Sigmoid colon (tissue), 4 donors: Measurements from ENCODE around the gene CHCHD1.

Experiments
- EP300 ChIP-seq, 4 donors: sonication (generic); formaldehyde crosslinking; IDR thresholded peaks; one replicate each; pipeline ENCODE4 v1.6.1; 2017; ENCODE audit warnings: antibody characterized with exemption in 4 of 4
- POLR2A ChIP-seq, 2 donors: fragments of 450-650 bp; IDR thresholded peaks; one replicate each; pipeline ENCODE4 v1.6.1; 2016; ENCODE audit warnings: antibody characterized with exemption in 2 of 2, mild to moderate bottlenecking in 2 of 2, moderate library complexity in 2 of 2
- POLR2AphosphoS5 ChIP-seq, 4 donors: sonication (generic); formaldehyde crosslinking; IDR thresholded peaks; one replicate each; pipeline ENCODE4 v1.6.1; 2017; ENCODE audit warnings: antibody characterized with exemption in 4 of 4
- TF ChIP-seq, protein P1 (sequence below), 4 experiments: fragments of 450-650 bp in 3 of 4; fragments of 200-600 bp in 1 of 4; IDR thresholded peaks; one replicate each; pipeline ENCODE4 v1.5.1; 2016 to 2019; ENCODE audit warnings: antibody characterized with exemption in 4 of 4, mild to moderate bottlenecking in 3 of 4, moderate library complexity in 2 of 4

DNA sequence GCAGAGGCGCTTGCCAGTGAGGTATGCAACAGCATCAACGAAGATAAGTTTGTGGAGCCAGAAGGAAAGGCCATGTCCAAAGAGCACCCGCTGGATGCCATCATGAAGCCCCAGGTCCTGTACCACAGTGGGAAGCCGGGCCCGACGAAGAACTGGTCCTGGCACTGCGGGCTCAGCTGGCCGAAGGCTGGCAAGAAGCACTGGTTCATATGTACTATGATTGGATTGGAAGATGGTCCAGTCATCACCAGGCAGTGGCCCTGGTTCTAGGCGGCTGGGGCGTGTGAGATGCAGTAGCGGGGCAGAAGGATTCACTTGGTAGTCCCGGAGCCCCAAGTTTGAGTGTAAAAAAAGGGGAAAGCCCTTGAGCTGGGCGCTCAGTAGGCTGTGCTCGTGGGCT is 25.6 kb downstream of the CHCHD1 start:
- TF ChIP-seq POLR2AphosphoS5 (IDR thresholded peaks at IDR 0.05), result no peak
- TF ChIP-seq EP300 (IDR thresholded peaks at IDR 0.05), result no peak
- no peak for TF ChIP-seq POLR2A (IDR thresholded peaks at IDR 0.05)
- TF ChIP-seq, protein P1, sequence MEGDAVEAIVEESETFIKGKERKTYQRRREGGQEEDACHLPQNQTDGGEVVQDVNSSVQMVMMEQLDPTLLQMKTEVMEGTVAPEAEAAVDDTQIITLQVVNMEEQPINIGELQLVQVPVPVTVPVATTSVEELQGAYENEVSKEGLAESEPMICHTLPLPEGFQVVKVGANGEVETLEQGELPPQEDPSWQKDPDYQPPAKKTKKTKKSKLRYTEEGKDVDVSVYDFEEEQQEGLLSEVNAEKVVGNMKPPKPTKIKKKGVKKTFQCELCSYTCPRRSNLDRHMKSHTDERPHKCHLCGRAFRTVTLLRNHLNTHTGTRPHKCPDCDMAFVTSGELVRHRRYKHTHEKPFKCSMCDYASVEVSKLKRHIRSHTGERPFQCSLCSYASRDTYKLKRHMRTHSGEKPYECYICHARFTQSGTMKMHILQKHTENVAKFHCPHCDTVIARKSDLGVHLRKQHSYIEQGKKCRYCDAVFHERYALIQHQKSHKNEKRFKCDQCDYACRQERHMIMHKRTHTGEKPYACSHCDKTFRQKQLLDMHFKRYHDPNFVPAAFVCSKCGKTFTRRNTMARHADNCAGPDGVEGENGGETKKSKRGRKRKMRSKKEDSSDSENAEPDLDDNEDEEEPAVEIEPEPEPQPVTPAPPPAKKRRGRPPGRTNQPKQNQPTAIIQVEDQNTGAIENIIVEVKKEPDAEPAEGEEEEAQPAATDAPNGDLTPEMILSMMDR (IDR thresholded peaks at IDR 0.05), result no peak
